ENCODE data around the gene ZNHIT2. TPM values are rescaled to one million over a fixed set of nuclear protein-coding genes. Genes with fewer than 3 reads are reported as not detected.

The ZNHIT2 gene
- total RNA-seq, 1 donor from 2014 or later = 8.1 TPM

DNA sequence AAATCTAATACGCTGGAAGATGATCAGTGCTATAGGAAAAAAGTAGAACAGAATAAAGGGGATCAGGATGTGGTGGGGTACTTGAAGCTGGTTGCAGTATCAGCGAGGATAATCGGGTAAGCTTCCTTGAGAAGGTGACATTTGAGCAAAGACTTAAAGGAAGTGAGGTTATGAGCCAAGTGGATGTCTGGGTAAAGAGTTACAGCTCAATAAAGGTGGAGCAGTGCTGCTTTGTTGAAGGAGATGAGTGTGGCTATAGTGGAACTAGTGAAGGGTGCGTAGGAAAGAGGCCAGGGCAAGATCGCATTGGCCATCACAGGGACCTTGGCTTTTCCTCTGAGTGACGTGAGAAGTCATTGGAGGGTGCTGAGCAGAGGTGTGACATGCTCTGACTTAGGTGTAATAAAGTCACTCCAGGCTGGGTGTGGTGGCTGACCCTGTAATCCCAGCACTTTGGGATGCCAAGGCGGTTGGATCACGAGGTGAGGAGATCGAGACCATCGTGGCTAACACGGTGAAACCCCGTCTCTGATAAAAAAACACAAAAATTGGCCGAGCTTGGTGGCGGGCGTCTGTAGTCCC is 19.1 kb upstream of the ZNHIT2 start:
- no peak overlapping the region for H3K4me2 ChIP-seq (ENCODE audit: low read length)
- DNase-seq (ENCODE audit: low read depth) (no peak), FAIRE-seq (no peak)
- H3K79me2 ChIP-seq (ENCODE audit: insufficient read depth, low read length) = peaks cover 30% of the 10 kb centered on the region
- H3K4me3 ChIP-seq (ENCODE audit: insufficient read depth, low read depth, low read length) = no peak overlapping the region
- Mint-ChIP-seq H3K27me3 (ENCODE audit: low read depth, unreplicated experiment) (peaks cover 12% of the 10 kb centered on the region), H3K27ac (ENCODE audit: unreplicated experiment) (no peak overlapping the region), H3K36me3 (ENCODE audit: low read depth, unreplicated experiment) (peaks cover 10% of the 10 kb centered on the region), H3K4me3 (ENCODE audit: unreplicated experiment) (peak overlapping the region; percentile 58), H3K4me1 (ENCODE audit: low read depth, unreplicated experiment) (peaks cover 8% of the 10 kb centered on the region), H3K9me3 (ENCODE audit: unreplicated experiment) (no peaks in the 10 kb centered on the region)
- peaks cover 13% of the 10 kb centered on the region for H3K4me1 ChIP-seq (ENCODE audit: insufficient read depth, low read length)
- no peak overlapping the region for H2AFZ ChIP-seq (ENCODE audit: low read depth, low read length)
- H3K36me3 ChIP-seq (ENCODE audit: insufficient read depth, low read length) = peaks cover 3% of the 10 kb centered on the region
- TF ChIP-seq EZH2 (IDR thresholded peaks at IDR 0.05; ENCODE audit: insufficient read depth, low read length) = no peak
- TF ChIP-seq, protein P1, sequence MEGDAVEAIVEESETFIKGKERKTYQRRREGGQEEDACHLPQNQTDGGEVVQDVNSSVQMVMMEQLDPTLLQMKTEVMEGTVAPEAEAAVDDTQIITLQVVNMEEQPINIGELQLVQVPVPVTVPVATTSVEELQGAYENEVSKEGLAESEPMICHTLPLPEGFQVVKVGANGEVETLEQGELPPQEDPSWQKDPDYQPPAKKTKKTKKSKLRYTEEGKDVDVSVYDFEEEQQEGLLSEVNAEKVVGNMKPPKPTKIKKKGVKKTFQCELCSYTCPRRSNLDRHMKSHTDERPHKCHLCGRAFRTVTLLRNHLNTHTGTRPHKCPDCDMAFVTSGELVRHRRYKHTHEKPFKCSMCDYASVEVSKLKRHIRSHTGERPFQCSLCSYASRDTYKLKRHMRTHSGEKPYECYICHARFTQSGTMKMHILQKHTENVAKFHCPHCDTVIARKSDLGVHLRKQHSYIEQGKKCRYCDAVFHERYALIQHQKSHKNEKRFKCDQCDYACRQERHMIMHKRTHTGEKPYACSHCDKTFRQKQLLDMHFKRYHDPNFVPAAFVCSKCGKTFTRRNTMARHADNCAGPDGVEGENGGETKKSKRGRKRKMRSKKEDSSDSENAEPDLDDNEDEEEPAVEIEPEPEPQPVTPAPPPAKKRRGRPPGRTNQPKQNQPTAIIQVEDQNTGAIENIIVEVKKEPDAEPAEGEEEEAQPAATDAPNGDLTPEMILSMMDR (IDR thresholded peaks at IDR 0.05; ENCODE audit: insufficient read depth, low read depth, low read length) = no peak
- H3K9me3 ChIP-seq (ENCODE audit: insufficient read depth, low read depth, low read length) = no peaks in the 10 kb centered on the region
- peaks cover 7% of the 10 kb centered on the region for H3K27me3 ChIP-seq (ENCODE audit: insufficient read depth, low read length)
- no peak overlapping the region for H3K27ac ChIP-seq (ENCODE audit: low read depth, low read length)
- no peak overlapping the region for H3K9ac ChIP-seq (ENCODE audit: low read length)
- H4K20me1 ChIP-seq (ENCODE audit: insufficient read depth, low read length) = peaks cover 24% of the 10 kb centered on the region

DNA sequence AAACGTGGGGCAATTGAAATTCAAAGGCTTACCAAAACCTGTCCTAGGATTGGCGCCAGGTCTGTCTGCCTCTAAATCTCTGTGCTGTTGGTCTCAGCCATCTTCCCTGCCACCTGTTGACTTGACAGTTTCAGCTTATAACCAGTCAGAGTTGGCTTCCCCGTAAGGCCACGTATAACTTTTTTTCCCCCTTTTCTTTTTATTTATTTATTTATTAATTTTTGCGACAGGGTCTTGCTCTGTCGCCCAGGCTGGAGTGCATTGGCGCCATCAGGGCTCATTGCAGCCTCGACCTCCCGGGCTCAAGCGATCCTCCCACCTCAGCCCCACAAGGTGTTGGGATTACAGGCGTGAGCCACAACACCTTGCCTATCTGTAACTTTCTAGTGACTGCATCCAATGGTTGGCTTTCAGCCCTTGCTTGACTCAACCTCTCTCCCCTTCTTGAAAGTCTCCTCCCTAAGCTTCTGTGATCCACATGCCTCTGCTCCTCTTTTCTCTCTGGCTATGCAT is 18.2 kb upstream of the ZNHIT2 start:
- H3K4me3 Mint-ChIP-seq (ENCODE audit: unreplicated experiment) = peak overlapping the region; percentile 99
- TF ChIP-seq, protein P1 (IDR thresholded peaks at IDR 0.05; ENCODE audit: insufficient read depth, low read depth, low read length) = no peak
- no peak for TF ChIP-seq EZH2 (IDR thresholded peaks at IDR 0.05; ENCODE audit: insufficient read depth, low read length)
- peak overlapping the region; percentile 75 for H3K27ac Mint-ChIP-seq (ENCODE audit: unreplicated experiment)
- Histone ChIP-seq H3K27me3 (ENCODE audit: insufficient read depth, low read length) (peaks cover 2% of the 10 kb centered on the region), H3K4me3 (ENCODE audit: insufficient read depth, low read depth, low read length) (peak overlapping the region; percentile 88), H3K79me2 (ENCODE audit: insufficient read depth, low read length) (peaks cover 38% of the 10 kb centered on the region), H3K36me3 (ENCODE audit: insufficient read depth, low read length) (peaks cover 12% of the 10 kb centered on the region), H3K4me1 (ENCODE audit: insufficient read depth, low read length) (peaks cover 13% of the 10 kb centered on the region), H3K4me2 (ENCODE audit: low read length) (peak overlapping the region; percentile 98), H2AFZ (ENCODE audit: low read depth, low read length) (peak overlapping the region; percentile 80), H4K20me1 (ENCODE audit: insufficient read depth, low read length) (peaks cover 33% of the 10 kb centered on the region), H3K9ac (ENCODE audit: low read length) (peak overlapping the region; percentile 98), H3K9me3 (ENCODE audit: insufficient read depth, low read depth, low read length) (no peaks in the 10 kb centered on the region), H3K27ac (ENCODE audit: low read depth, low read length) (peak overlapping the region; percentile 99)
- peaks cover 4% of the 10 kb centered on the region for H3K27me3 Mint-ChIP-seq (ENCODE audit: low read depth, unreplicated experiment)
- peaks cover 8% of the 10 kb centered on the region for H3K4me1 Mint-ChIP-seq (ENCODE audit: low read depth, unreplicated experiment)
- H3K36me3 Mint-ChIP-seq (ENCODE audit: low read depth, unreplicated experiment) = peaks cover 14% of the 10 kb centered on the region
- H3K9me3 Mint-ChIP-seq (ENCODE audit: unreplicated experiment) = no peaks in the 10 kb centered on the region
- DNase-seq (ENCODE audit: low read depth) (no peak), FAIRE-seq (no peak)

Measured in astrocyte (in vitro differentiated cells and primary cell).